H1 (cell line): ENCODE results near the gene CNN3. TPM values are rescaled to one million over a fixed set of nuclear protein-coding genes. Genes with fewer than 3 reads are reported as not detected.

Experiments used
- CTCF ChIA-PET: fragments of 300-600 bp; sonication (Branson Sonifier 250); formaldehyde crosslinking; loops from one replicate; lab custom pipeline; 2021; ENCODE audit not compliant: partially characterized antibody; lab: Charles Lee
- POLR2A ChIA-PET: fragments of 300-600 bp; sonication (Branson Sonifier 250); formaldehyde crosslinking; loops from one replicate; lab custom pipeline; 2021; ENCODE audit warnings: inconsistent platforms; ENCODE audit not compliant: partially characterized antibody; lab: Charles Lee
- DNase-seq, 2 experiments: peaks; one replicate each; pipeline versions ENCODE4 v3.0.0 to v3.0.0-alpha.2; 2010 to 2022; ENCODE audit warnings: low spot score in 2 of 2, low read depth in 1 of 2, mixed read lengths in 1 of 2
- FAIRE-seq: peaks from 2 replicates; lab custom pipeline; 2011; peaks lifted over from hg19 to GRCh38; lab: Jason Lieb, UNC
- H2AFZ ChIP-seq: 2 replicates; pipeline ENCODE4 v1.8.1; 2012; ENCODE audit warnings: low read length, inconsistent platforms
- H2AK5ac ChIP-seq: 2 replicates; pipeline ENCODE4 v1.6.1; 2013; ENCODE audit warnings: low read depth, low read length
- H2BK120ac ChIP-seq: replicated peaks from 2 replicates; pipeline ENCODE3; 2013; ENCODE audit warnings: low read depth, low read length, inconsistent platforms
- H2BK12ac ChIP-seq: 2 replicates; pipeline ENCODE4 v1.6.1; 2013; ENCODE audit warnings: low read depth, low read length
- H2BK15ac ChIP-seq: 2 replicates; pipeline ENCODE4 v1.6.1; 2013; ENCODE audit warnings: low read length
- H2BK20ac ChIP-seq: 2 replicates; pipeline ENCODE4 v1.6.1; 2013; ENCODE audit warnings: low read length
- H2BK5ac ChIP-seq: 2 replicates; pipeline ENCODE4 v1.6.1; 2013; ENCODE audit warnings: low read depth, low read length
- H3K14ac ChIP-seq: 2 replicates; pipeline ENCODE4 v1.6.1; 2013; ENCODE audit warnings: inconsistent platforms; ENCODE audit not compliant: insufficient read length
- H3K18ac ChIP-seq: 2 replicates; pipeline ENCODE4 v1.6.1; 2013; ENCODE audit warnings: low read length; ENCODE audit errors: extremely low read depth
- H3K23ac ChIP-seq: 2 replicates; pipeline ENCODE4 v1.6.1; 2013; ENCODE audit warnings: inconsistent platforms; ENCODE audit not compliant: insufficient read length
- H3K23me2 ChIP-seq: 2 replicates; pipeline ENCODE4 v1.6.1; 2013; ENCODE audit warnings: low read depth, low read length
- H3K27ac ChIP-seq: 2 replicates; pipeline ENCODE4 v1.6.1; 2011; ENCODE audit warnings: low read depth, low read length, inconsistent platforms
- H3K27me3 ChIP-seq, 4 experiments: replicated peaks in 1 of 4; 1 replicate in 1 of 4; 2 replicates in 3 of 4; pipeline versions ENCODE4 v1.6.1 to v1.8.1; 2011 to 2013; ENCODE audit warnings: low read length in 3 of 4, mild to moderate bottlenecking in 3 of 4, inconsistent platforms in 2 of 4, mixed read lengths in 2 of 4, moderate library complexity in 1 of 4; ENCODE audit not compliant: control insufficient read depth in 3 of 4, insufficient read depth in 3 of 4; ENCODE audit errors: extremely low read depth in 1 of 4
- H3K36me3 ChIP-seq, 4 experiments: 2 replicates each; pipeline versions ENCODE4 v1.6.1 to v1.8.1; 2011 to 2013; ENCODE audit warnings: mild to moderate bottlenecking in 4 of 4, low read length in 3 of 4, moderate library complexity in 2 of 4, control low read depth in 1 of 4, inconsistent platforms in 1 of 4; ENCODE audit not compliant: insufficient read depth in 4 of 4, control insufficient read depth in 2 of 4
- H3K4ac ChIP-seq: replicated peaks from 2 replicates; pipeline ENCODE3; 2013; ENCODE audit warnings: low read length, low read depth, mixed read lengths, inconsistent platforms; ENCODE audit not compliant: insufficient read length
- H3K4me1 ChIP-seq, 4 experiments: replicated peaks in 1 of 4; 1 replicate in 1 of 4; 2 replicates in 3 of 4; pipeline versions ENCODE4 v1.6.1 to v1.8.1; 2011 to 2013; ENCODE audit warnings: low read length in 3 of 4, inconsistent platforms in 2 of 4, mixed read lengths in 1 of 4; ENCODE audit not compliant: insufficient read depth in 4 of 4, control insufficient read depth in 3 of 4
- H3K4me2 ChIP-seq, 2 experiments: 2 replicates each; pipeline versions ENCODE4 v1.6.1 to v1.8.1; 2011 to 2013; ENCODE audit warnings: low read depth in 2 of 2, low read length in 2 of 2, control low read depth in 1 of 2, inconsistent platforms in 1 of 2, mild to moderate bottlenecking in 1 of 2; ENCODE audit not compliant: insufficient read depth in 1 of 2
- H3K4me3 ChIP-seq, 4 experiments: fragments of 200-600, 300-600 bp in 1 of 4; sonication (generic), shearing (Covaris generic), sonication (Bioruptor Twin) in 1 of 4; 2 replicates each; pipeline versions ENCODE4 v1.5.1 to v1.8.1; 2011 to 2016; ENCODE audit warnings: low read length in 4 of 4, low read depth in 3 of 4, control low read depth in 2 of 4, inconsistent platforms in 2 of 4, mild to moderate bottlenecking in 2 of 4, mixed read lengths in 1 of 4, moderate library complexity in 1 of 4; ENCODE audit not compliant: insufficient read depth in 2 of 4; ENCODE audit errors: extremely low read depth in 1 of 4
- H3K56ac ChIP-seq: replicated peaks from 2 replicates; pipeline ENCODE3; 2013; ENCODE audit warnings: low read depth, mild to moderate bottlenecking, mixed read lengths, low read length, inconsistent platforms; ENCODE audit not compliant: insufficient read length
- H3K79me1 ChIP-seq: 2 replicates; pipeline ENCODE4 v1.6.1; 2013; ENCODE audit warnings: low read depth, low read length, control low read depth
- H3K79me2 ChIP-seq, 2 experiments: 2 replicates each; pipeline versions ENCODE4 v1.6.1 to v1.8.1; 2012 to 2013; ENCODE audit warnings: low read length in 2 of 2, mild to moderate bottlenecking in 2 of 2, inconsistent platforms in 1 of 2; ENCODE audit not compliant: insufficient read depth in 2 of 2, control insufficient read depth in 1 of 2
- H3K9ac ChIP-seq, 4 experiments: replicated peaks in 1 of 4; 1 replicate in 1 of 4; 2 replicates in 3 of 4; pipeline versions ENCODE4 v1.6.1 to v1.8.1; 2011 to 2013; ENCODE audit warnings: low read depth in 3 of 4, low read length in 3 of 4, control low read depth in 2 of 4, mild to moderate bottlenecking in 2 of 4, moderate library complexity in 2 of 4, inconsistent platforms in 1 of 4; ENCODE audit errors: extremely low read depth in 1 of 4
- H3K9me3 ChIP-seq, 2 experiments: 2 replicates each; pipeline versions ENCODE4 v1.6.1 to v1.8.1; 2012 to 2013; ENCODE audit warnings: mild to moderate bottlenecking in 2 of 2, moderate library complexity in 2 of 2, control low read depth in 1 of 2, inconsistent platforms in 1 of 2, low read depth in 1 of 2, low read length in 1 of 2, mixed read lengths in 1 of 2; ENCODE audit not compliant: insufficient read depth in 2 of 2
- H4K20me1 ChIP-seq, 2 experiments: replicated peaks in 1 of 2; 2 replicates each; pipeline versions ENCODE3 to v1.8.1; 2011 to 2013; ENCODE audit warnings: inconsistent platforms in 2 of 2, low read length in 2 of 2, mild to moderate bottlenecking in 1 of 2; ENCODE audit not compliant: insufficient read depth in 2 of 2, control insufficient read depth in 1 of 2
- H4K5ac ChIP-seq: 2 replicates; pipeline ENCODE4 v1.6.1; 2013; ENCODE audit warnings: low read length, low read depth, mixed read lengths, inconsistent platforms; ENCODE audit not compliant: insufficient read length
- H4K8ac ChIP-seq: 2 replicates; pipeline ENCODE4 v1.8.0; 2013; ENCODE audit warnings: mild to moderate bottlenecking, moderate library complexity, low read length, inconsistent platforms; ENCODE audit not compliant: insufficient read depth; ENCODE audit errors: extremely low read depth
- H4K91ac ChIP-seq: replicated peaks from 2 replicates; pipeline ENCODE3; 2013; ENCODE audit warnings: low read length, mixed read lengths, inconsistent platforms; ENCODE audit not compliant: insufficient read length
- BRCA1 ChIP-seq: IDR thresholded peaks from 2 replicates; pipeline ENCODE4 v1.6.1; 2012; ENCODE audit warnings: low read depth, low read length, improper control_type of control experiment
- PHF8 ChIP-seq: fragments of 200-600 bp; sonication (generic); conservative IDR thresholded peaks from 2 replicates; pipeline ENCODE4 v1.7.1; 2012; ENCODE audit warnings: low read depth, mild to moderate bottlenecking, inconsistent platforms, low read length, moderate library complexity
- WGBS, 2 experiments: shearing (Covaris generic) in 1 of 2; methylation state at CpG; one replicate each; pipeline versions ENCODE4 v1.1.6 to v1.1.7; 2013 to 2015; ENCODE audit warnings: low lambda C conversion rate in 2 of 2, mixed read lengths in 2 of 2, inconsistent platforms in 1 of 2, low coverage in 1 of 2, missing lambda C conversion rate in 1 of 2; ENCODE audit not compliant: insufficient replicate concordance in 2 of 2, insufficient coverage in 1 of 2, insufficient read length in 1 of 2; ENCODE audit errors: extremely low coverage in 1 of 2, missing lambda C conversion rate in 1 of 2; 5-methylcytosine and 5-hydroxymethylcytosine counted together
- polyA plus RNA-seq, 7 experiments: library from polyadenylated mRNA; depleted of rRNA in 3 of 7; stranded (reverse) in 5 of 7; unstranded in 2 of 7; fragments of >200 nt in 5 of 7; fragments of 200-250 nt in 2 of 7; gene quantifications; 1 replicate in 5 of 7; 2 replicates in 1 of 7; 4 replicates in 1 of 7; pipeline versions ENCODE4 v1.2.1 to v1.2.3, GENCODE V29; 2011 to 2013; ENCODE audit warnings: missing spikeins in 2 of 7, mixed read lengths in 2 of 7
- total RNA-seq: library from RNA; stranded (reverse); fragmentation: NEBNext Ultra II Directional; extraction: Animal tissue kit (Norgen Biotek cat#: 25700); gene quantifications from 2 replicates; pipeline ENCODE4 v1.2.1, GENCODE V29; 2021

Gene CNN3
- total and polyA plus RNA-seq, 2 of the 8 experiments (the other 6 are each of a cell fraction or from before 2014, with no cell fraction given): 134 to 266 TPM

DNA sequence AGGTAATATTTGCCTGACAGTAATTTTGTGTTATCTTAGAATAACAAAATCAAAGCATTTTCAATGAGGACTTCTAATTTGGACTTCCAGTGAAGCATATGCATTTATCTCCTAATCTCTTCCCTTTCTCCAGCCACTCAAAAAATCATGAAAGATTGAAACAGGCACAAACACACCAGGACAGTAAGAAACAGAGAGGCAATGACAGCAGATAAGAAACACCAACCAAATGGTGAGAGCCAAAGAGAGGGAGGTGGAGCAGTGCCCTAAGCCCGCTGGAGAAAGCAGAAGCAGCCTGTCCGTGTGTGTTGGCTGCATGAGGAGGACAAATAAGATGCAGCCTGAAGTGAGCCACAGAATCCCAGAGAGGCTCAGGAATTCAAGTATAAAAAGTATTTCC is 67.7 kb downstream of the CNN3 start:
- Histone ChIP-seq H2BK120ac (no peak overlapping the region), H3K79me2 (no peaks in the 10 kb centered on the region), H3K4me1 (peaks cover 2 to 21% (median 12%) of the 10 kb centered on the region in 4 experiments), H2AFZ (no peak overlapping the region), H3K4me3 (no peak overlapping the region), H3K27ac (no peak overlapping the region), H3K9me3 (no peaks in the 10 kb centered on the region), H2AK5ac (no peak overlapping the region), H4K20me1 (no peaks in the 10 kb centered on the region), H3K36me3 (no peaks in the 10 kb centered on the region), H4K8ac (no peak overlapping the region), H4K5ac (no peak overlapping the region), H2BK20ac (no peak overlapping the region), H3K4ac (no peak overlapping the region), H3K27me3 (peaks cover 0 to 5% (median 2%) of the 10 kb centered on the region in 4 experiments; a peak in 3 of 7 replicates), H3K79me1 (no peaks in the 10 kb centered on the region), H2BK15ac (no peak overlapping the region), H3K23ac (no peak overlapping the region), H3K56ac (no peak overlapping the region), H2BK12ac (no peak overlapping the region), H3K4me2 (no peak overlapping the region), H3K18ac (no peak overlapping the region), H2BK5ac (no peak overlapping the region), H3K14ac (no peak overlapping the region), H3K9ac (no peak overlapping the region), H3K23me2 (no peaks in the 10 kb centered on the region), H4K91ac (no peak overlapping the region)
- ChIA-PET CTCF (interaction anchor here (1.0 to 1.8 kb wide), 3 partner anchors 13 to 49 kb away, joined by 3 to 4 read pairs (median 3); no protein-coding TSS in a partner anchor), POLR2A (no interaction called here)
- WGBS, 2 experiments: 79% methylated on average over 2 of the region's 2 CpGs; no CpG with 5 or more reads in 1 of the 2 experiments
- DNase-seq (no peak), FAIRE-seq (no peak)
- no peak for TF ChIP-seq BRCA1
- TF ChIP-seq PHF8: no peak
